ENCODE measurements around the gene GLT8D1.

DNA sequence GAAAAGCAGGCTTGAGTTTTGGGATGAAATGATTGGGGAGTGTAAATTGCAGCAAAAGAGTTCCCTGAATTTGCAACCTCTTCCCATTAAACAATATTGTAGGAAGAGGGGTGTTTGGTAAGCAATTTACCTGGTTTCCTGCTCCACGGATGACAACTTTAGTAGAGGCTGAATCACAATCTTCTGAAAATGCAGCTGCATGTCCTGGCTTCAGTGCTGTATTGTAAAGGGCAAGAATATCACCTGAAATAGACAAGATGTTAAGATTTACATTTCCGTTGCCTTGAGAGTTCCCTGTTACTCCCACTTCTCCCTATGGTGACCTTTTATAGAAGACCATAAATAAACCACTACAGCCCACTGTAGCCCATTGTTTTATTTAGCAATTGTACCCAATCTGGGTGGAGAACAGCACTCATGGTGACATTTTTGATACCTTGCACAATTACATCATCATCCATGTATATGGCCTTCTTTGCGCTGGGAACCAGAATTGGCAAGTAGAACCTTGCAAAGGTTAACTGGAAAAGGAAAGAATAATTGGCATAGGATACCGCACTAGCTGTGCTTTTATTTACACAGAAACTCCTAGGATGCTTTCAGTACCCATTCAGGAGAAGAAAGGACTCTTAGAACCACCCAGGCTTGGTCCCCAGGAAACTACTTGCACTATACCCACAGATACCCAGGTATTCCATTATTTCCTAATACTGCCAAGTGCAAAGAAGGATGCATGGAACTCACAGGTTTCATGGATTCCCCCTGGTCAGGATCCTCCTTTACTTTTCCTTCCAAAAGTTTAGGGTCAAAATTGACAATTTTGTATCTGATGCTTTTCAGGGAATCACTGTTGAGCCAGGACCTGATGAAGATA lies 9.6 kb downstream of the GLT8D1 start:
- TF ChIP-seq, protein P1, sequence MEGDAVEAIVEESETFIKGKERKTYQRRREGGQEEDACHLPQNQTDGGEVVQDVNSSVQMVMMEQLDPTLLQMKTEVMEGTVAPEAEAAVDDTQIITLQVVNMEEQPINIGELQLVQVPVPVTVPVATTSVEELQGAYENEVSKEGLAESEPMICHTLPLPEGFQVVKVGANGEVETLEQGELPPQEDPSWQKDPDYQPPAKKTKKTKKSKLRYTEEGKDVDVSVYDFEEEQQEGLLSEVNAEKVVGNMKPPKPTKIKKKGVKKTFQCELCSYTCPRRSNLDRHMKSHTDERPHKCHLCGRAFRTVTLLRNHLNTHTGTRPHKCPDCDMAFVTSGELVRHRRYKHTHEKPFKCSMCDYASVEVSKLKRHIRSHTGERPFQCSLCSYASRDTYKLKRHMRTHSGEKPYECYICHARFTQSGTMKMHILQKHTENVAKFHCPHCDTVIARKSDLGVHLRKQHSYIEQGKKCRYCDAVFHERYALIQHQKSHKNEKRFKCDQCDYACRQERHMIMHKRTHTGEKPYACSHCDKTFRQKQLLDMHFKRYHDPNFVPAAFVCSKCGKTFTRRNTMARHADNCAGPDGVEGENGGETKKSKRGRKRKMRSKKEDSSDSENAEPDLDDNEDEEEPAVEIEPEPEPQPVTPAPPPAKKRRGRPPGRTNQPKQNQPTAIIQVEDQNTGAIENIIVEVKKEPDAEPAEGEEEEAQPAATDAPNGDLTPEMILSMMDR (IDR thresholded peaks at IDR 0.05): no peak
- no peak for TF ChIP-seq POLR2A (IDR thresholded peaks at IDR 0.05)

Measured in right lobe of liver (tissue), 4 donors.